DMS153 treated with DMSO at 0.1 percent for 48 hours (cell line): ENCODE data around the gene MAPK8IP3.

ENCODE experiments used
- DNase-seq: peaks from one replicate; lab custom pipeline; 2025; ENCODE audit not compliant: unreplicated experiment; lab: John Stamatoyannopoulos, UW

MAPK8IP3 gene, protein sequence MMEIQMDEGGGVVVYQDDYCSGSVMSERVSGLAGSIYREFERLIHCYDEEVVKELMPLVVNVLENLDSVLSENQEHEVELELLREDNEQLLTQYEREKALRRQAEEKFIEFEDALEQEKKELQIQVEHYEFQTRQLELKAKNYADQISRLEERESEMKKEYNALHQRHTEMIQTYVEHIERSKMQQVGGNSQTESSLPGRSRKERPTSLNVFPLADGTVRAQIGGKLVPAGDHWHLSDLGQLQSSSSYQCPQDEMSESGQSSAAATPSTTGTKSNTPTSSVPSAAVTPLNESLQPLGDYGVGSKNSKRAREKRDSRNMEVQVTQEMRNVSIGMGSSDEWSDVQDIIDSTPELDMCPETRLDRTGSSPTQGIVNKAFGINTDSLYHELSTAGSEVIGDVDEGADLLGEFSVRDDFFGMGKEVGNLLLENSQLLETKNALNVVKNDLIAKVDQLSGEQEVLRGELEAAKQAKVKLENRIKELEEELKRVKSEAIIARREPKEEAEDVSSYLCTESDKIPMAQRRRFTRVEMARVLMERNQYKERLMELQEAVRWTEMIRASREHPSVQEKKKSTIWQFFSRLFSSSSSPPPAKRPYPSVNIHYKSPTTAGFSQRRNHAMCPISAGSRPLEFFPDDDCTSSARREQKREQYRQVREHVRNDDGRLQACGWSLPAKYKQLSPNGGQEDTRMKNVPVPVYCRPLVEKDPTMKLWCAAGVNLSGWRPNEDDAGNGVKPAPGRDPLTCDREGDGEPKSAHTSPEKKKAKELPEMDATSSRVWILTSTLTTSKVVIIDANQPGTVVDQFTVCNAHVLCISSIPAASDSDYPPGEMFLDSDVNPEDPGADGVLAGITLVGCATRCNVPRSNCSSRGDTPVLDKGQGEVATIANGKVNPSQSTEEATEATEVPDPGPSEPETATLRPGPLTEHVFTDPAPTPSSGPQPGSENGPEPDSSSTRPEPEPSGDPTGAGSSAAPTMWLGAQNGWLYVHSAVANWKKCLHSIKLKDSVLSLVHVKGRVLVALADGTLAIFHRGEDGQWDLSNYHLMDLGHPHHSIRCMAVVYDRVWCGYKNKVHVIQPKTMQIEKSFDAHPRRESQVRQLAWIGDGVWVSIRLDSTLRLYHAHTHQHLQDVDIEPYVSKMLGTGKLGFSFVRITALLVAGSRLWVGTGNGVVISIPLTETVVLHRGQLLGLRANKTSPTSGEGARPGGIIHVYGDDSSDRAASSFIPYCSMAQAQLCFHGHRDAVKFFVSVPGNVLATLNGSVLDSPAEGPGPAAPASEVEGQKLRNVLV (N-terminal part only)

DNA sequence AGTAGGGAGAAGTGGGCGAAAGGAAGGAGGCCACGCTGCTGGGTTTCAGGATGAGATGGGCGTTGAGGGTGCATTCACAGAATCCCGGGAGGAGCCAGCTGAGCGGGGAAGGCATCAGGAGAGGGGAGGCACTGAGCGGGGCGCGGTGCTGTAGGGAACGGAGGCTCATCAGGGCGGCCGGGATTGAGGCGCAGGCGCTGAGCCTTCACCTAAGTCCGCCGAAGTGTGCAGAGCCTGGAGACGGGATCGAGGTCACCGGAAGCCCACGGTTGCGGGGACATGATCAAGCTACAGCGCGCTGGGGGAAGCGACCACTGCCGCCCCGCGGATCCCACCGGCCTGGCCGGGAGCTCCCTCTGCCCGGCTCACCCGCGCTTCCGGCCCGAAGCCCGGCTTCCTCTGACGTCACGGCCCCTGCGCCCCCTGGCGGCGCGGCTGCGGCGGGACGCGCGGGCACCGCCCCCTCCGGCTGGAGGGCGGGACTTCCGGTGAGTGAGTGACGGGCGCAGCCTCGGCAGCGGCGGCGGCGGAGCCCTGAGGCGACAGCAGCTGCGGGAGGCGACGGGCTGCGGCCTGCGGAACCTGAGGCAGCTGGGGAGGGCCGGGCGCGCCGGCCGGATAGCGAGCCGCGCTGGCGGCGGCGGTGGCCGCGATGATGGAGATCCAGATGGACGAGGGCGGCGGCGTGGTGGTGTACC is at the start of gene MAPK8IP3:
Gene MAPK8IP3, plus strand, starts transcription at position 508 of the 698 bp plus-strand sequence. Its CDS starts 145 bp downstream, at position 653.
- peak; percentile 75 for DNase-seq

DNA sequence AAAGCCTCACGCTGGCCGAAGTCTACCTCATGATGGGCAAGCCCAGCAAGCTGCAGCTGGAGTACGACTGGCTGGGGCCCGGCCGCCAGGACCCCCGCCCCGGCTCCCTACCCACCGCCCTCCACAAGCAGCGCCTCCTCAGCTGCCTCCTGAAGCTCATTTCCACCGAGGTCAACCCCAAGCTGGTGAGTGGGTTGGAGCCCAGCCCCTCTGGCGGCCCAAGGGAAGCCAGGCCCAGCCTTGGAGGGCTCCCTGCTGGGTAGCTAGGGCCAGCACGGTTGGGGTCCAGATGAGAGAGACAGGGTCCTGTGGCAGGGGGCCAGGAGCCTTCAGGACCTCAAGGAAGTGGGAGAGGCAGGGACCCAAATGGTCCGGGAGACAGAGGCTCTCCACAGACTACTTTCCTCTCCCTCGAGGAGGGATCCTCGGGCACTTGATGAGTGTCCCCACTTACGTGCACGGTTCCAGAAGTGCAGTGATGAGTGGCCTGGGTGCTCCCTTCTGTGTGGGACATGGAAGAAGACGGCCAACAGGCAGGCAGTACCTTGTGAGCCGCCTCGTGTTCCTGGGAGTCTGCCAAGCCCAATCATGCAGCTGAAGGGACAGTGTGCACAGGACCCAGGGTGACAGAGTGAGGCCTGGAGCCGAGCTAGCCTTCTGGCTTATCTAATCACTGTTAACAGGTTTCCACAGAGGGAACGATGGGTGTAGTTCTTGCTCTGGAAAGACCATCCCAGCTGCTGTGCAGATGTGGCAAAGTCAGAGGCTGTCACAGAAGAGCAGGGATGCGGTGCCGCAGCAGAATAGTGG is 49.0 kb upstream of the MAPK8IP3 start:
- no peak for DNase-seq

DNA sequence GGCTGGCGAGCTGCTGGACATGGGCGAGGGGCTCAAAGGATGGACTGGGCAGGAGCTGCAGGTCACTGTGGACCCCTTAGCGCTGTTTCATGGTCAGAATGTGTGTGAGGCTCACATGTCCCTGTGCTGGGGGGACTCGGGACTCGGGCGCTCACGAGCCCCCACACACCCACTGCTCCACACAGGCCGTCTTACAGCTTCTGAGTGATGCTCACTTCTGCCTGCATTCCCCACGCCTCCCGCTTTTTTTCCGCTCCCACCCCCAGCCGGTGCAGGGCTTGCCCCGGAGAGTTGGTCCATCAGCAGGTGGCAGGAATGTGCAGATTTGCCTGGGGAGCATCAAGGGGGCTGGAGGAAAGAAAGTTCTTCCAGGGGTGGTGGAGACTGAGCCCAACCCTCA is 48.2 kb upstream of the MAPK8IP3 start:
- DNase-seq: no peak

DNA sequence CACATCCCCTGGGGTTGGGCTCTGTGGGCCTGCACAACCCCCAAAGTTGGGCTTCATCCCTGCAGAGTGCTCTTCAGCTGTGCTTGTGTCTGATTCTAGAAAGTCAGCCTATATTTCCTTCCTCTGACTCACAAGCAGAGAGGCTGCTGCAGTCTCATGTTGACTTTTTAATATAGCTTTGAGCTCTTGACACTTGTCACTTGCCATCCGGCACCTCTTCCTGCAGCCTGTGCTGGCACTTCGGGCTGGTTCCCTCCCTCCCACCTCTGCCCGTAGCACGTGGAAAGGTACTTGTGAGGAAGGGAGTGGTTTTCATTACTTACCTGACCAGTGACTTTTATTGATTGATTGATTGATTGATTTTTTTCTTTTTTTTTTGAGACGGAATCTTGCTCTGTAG is 47.0 kb upstream of the MAPK8IP3 start:
- DNase-seq: no peak

DNA sequence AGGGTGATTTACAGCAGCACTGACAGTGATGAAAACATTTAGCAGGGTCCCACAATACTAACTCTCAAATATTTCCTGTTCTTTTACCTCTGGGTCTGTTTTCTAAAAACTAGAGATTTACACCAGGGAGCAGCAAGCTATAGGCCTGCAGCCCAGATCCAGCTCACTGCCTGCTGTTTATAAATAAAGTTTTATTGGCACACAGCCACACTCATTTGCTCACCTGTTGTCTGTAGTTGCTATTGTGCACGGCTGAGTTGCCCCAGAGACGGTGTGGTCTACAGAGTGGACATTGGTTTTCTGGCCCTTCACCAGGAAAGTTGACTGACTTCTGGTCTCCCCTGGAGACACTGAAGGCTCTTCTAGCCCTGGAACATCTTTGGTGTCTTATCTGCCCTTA is 44.2 kb upstream of the MAPK8IP3 start:
- DNase-seq: no peak

DNA sequence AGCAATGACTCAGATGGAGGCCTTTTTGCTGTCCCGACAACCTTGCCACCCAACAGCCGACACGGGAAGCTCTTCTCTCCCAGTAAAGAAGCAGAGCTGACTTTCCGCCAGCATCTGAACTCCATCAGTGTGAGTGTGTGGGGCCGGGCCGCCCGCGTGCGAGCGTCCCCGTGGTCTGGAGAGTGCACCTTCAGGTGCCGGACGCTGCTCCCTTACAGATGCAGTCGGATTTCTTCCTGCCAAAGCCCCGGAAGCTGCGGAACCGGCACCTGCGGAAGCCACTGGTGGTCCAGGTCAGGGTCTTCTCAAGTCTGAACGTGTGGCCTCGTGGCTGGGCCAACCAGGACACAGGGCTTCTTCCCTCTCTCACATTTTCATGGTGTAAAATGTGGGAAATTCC is 43.5 kb upstream of the MAPK8IP3 start:
- no peak for DNase-seq

DNA sequence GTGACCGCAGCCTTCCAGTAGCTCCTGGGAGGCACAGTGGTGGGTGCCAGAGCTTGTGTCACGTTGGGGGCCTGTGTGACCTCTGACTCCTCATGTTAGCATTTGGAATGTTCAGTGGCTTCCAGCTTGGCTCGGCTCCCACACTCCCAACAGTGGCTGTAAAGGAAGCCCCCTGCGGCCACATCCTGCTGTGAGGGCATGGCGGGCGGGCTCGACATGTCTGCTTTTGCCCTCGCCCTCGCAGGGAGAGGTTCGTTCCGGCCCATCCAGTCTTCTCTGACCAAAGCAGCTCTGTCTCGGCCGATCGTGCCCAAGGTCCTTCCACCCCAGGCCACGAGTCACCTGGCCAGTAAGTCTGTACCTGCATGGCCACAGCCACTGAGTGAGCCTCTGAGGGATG is 40.2 kb upstream of the MAPK8IP3 start:
- DNase-seq: no peak

DNA sequence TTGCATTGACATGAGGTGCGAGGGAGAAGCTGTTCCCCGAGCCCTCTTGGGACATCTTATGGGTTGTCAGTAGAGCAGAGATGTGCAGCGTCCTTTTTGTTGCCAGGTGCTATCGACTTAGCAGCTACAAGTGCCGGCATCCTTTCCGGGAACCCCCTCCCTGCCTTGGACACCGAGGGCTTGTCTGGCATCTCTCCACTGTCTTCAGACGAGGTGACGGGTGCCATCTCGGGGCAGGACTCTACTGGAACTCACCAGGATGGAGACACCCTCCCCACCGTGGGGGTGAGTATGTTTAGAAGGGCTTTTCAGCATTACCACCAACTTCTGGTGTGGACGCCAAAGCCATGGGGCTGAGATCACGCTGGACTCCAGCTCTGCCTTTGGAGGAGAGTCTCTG is 39.7 kb upstream of the MAPK8IP3 start:
- DNase-seq: no peak

DNA sequence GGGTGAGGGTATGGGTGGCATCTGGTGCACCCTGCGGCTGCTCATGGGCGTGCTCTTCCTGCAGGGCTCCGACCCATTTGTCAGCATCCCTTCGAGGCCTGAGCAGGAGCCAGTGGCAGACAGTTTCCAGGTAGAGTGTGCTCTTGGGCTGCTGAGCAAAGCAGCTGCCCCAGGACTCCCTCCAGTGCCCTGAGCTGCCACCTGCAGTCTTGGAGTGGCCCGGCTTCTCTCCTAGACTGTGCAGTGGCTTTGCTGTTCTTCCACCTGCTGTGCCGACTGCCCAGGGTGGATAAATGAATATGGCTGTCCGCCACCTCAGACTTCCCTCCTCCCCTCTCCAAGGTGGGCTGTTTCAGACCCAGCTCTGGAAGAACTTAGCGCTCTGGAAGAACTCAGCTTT is 38.7 kb upstream of the MAPK8IP3 start:
- DNase-seq: no peak

DNA sequence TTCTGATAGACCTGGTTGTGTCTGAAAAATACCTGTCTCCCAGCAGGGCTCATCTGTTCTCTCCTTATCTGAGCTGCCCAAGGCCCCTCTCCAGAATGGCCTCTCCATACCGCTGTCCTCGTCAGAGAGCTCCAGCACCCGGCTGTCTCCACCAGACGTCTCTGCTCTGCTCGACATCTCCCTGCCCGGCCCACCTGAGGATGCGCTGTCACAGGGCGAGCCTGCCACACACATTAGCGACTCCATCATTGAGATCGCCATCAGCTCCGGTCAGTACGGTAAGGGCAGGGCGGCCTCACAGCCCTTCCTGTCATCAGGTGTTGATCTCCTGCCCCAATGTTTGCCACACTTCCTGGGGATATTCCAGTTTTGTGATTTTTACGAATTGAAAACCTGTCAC is 38.1 kb upstream of the MAPK8IP3 start:
- DNase-seq: no peak

DNA sequence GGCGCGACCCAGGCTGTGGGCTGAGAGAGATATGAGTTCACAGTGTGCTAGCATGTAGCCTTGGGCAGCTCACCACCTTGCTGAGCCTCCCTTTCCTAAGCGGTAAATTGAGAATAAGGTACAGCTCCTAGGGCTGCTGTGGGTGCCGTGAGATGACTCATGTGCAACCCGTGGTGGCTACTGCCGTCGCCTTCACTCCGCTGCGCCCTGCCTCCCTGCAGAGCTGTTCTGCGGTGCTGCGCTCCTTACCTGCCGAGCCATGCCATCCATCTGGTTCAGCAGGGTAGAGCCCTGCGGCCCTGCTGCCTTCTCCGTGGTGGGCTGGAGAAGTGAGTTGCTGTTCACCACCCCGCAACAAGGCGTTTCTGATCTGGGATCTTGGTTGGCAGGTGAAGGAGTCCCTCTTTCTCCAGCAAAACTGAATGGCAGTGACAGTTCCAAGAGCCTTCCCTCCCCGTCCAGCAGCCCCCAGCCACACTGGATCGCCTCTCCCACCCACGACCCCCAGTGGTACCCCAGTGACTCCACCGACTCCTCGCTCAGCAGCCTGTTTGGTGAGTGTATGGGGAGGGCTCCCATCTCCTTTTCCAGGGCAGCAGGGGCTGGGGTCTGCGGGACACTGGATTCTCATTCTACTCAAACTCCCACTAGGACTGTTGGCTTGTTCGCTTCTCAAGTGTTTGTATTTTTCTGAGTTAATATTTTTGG is 37.2 kb upstream of the MAPK8IP3 start:
- no peak for DNase-seq

DNA sequence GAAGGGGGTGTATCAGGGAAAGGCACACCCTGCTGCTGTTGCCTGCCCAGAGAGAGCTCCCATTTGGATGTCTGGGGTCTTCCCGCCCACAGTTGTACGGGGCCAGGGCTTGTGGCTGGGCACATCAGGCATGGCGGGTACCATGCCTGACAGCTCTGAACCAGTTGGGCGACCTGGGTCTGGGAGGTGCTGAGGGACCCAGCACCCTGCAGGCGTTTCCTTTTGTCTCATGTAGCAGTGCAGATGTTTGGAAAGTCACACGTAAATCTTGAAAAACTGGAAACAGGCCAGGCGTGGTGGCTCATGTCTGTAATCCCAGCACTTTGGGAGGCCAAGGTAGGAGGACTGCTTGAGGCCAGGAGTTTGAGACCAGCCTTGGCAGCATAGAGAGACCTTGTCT is 36.3 kb upstream of the MAPK8IP3 start:
- no peak for DNase-seq

DNA sequence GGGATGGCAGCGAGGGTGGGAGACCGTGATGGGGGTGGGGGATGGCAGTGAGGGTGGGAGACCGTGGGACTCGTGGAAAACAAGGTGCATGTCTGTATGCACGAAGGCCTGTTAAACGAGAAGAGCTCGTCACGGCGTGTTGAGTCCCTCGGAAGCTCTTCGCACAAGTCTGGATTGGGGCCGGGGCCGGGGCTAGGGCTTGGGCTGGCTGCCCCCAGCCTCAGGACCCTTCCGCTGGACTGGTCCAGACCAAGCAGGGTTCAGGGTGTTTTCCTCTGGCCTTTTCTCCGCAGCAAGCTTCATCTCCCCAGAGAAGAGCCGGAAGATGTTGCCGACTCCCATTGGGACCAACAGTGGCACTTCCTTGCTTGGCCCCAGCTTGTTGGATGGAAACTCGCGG is 35.6 kb upstream of the MAPK8IP3 start:
- no peak for DNase-seq

DNA sequence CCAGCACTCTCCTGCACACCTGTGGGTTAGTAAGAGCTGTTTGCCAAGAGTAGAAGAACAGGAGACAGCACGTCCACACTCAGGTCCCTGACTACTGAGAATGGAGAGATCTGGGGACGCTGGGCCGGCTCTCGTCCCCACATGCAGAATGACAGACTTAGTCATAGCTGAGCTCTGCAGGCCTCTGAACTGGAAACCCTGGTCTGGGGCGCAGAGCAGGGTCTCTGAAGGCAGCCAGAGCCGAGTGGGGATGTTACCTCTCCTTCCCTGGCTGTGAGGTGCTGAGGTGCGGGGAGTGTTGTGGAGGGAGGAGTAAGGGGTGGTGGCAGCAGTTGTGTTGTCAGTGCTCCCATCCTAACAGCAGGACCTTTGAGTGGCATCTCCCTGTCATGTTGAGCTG is 35.1 kb upstream of the MAPK8IP3 start:
- no peak for DNase-seq

DNA sequence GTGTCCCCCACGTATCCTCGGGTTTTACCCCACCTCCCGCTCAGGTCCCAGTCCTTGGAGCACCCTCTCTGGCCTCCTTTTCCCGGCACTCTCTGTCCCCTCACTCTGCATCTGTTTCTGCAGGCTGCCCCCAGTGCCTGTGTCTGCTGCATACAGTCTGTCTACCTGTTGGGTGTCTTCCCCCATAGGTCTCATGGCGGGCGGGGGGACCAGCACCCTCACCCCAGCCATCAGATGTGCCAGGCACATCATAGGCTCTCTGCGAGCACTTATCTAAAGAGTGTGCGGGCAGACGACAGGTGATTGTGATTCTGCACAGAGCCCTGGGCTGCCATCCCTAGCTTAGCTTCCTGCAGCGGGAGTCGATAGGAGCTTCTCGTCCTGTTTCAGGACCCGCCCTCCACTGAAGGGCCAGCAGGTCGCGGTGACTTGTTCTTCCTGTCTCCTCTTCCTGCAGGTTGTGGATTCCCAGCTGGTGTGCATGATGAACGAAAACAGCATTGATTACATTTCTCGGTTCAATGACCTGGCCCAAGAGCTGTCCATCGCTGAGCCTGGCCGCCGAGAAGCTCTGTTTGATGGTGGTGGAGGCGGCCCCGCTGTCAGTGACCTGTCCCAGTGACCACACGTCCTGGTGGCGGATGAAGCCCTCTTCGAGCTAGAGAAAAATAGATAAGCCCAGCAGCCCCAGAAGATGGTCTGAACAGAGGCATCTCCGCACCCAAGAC is 32.4 kb upstream of the MAPK8IP3 start:
- no peak for DNase-seq

DNA sequence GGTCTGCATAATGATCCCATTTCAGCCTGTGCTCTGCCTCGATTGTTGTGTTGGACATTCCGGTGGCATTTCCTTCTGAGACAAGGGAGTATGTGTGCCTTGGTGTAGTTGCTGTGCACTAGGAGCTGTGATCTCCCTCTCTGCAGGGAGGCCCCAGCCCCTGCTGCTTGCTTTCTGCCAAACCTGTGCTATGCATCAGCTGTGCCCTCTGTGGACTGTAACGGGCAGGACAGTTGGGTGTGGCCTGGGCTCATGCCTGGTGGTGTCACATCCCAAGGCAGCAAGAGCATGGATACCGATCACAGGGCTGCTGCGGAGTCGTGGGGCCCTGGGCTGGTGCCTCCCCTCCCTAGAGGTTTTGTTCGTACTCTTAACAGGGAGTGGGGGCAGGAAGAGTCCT is 31.7 kb upstream of the MAPK8IP3 start:
- no peak for DNase-seq

DNA sequence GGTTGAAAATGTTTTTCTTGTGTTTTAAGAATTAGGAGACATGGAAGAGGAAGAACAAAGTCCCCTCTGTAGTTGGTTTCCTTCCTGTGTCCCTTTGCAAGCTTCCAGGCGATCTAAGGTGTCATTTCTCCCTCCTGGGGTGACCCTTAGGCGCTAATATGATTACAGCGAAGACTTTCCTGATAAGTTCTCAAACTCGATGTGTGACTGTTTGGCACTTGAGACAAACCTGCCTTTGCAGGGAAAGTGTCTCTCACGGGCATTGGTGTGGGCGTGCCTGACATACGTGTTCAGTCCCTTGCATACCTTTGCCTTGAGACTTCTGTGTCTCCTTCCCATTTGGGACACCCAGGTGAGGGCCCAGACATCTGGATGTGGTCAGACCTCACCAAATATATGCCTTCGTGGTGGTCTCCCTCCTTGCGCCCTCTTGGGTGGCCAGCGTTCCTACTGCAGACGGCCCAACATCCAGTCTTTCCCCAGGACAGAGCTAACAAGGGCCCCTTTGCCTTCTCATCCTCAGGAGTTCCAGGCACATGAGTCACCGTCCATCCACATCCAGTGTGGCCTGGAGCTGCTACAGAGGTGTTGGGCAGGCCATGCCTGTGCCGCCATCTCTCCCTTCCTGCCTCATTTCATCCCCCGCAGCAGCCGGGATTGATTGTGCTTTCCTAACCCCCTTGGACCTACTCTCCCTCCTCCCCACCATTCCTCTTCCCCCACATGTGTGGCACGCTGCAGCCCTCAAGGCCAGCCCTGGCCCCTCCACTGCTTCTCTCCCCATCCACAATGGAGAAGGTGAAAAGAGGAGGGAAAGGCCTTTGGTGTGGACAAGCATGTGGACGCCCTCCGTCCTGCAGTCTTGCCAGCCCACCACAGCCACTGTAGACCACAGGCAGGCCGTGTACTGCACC is 31.0 kb upstream of the MAPK8IP3 start:
- DNase-seq: no peak

DNA sequence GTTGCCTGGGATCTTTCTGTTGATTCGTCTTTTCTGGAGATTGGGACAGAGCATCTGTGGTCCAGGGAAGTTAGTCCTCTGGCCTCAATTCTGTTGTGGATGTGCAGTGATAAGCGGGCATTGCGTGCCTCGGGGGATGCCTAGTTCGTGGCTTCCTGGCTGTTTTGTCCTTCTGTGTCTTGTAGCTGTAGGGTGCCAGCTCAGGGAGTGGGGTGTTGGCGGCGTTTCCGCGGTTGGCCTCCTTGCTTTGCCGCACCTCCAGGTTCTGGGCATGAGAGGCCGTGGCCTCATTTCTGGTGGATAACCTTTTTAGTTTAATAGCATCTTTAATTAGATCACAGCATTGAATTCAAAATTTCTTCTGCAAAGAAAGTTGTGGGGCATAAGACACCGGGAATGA is 29.3 kb upstream of the MAPK8IP3 start:
- no peak for DNase-seq
